Transverse colon (tissue), 4 donors: ENCODE results near the gene EYS. TPM values are rescaled to one million over a fixed set of nuclear protein-coding genes. Genes with fewer than 3 reads are reported as not detected.

Experiments
- DNase-seq: peaks from one replicate; pipeline ENCODE4 v3.0.0-alpha.2; 2019
- H3K27ac ChIP-seq, 4 donors: fragments of 200-600 bp; sonication (generic); 2 replicates each; pipeline ENCODE4 v1.5.1; 2016 to 2018; ENCODE audit warnings: inconsistent platforms in 4 of 4
- H3K27me3 ChIP-seq: fragments of 200-600 bp; sonication (generic); 2 replicates; pipeline ENCODE4 v1.5.1; 2017; ENCODE audit warnings: inconsistent platforms
- H3K36me3 ChIP-seq, 4 donors: fragments of 200-600 bp; sonication (generic); 2 replicates each; pipeline ENCODE4 v1.5.1; 2017 to 2019; ENCODE audit warnings: inconsistent platforms in 4 of 4
- H3K4me1 ChIP-seq, 4 donors: fragments of 200-600 bp; sonication (generic); 2 replicates each; pipeline ENCODE4 v1.5.1; 2017 to 2020; ENCODE audit warnings: inconsistent platforms in 4 of 4
- H3K4me3 ChIP-seq, 4 donors: fragments of 200-600 bp; sonication (generic); 1 replicate in 1 of 4; 2 replicates in 3 of 4; pipeline versions ENCODE4 v1.5.1 to v1.6.1; 2017 to 2019; ENCODE audit warnings: inconsistent platforms in 4 of 4
- H3K9me3 ChIP-seq, 2 donors: fragments of 200-600 bp; sonication (generic); 2 replicates each; pipeline ENCODE4 v1.5.1; 2017 to 2019; ENCODE audit warnings: inconsistent platforms in 2 of 2
- CTCF ChIP-seq, 5 experiments: fragments of 200-600 bp in 3 of 5; fragments of 450-650 bp in 2 of 5; sonication (generic) in 3 of 5; IDR thresholded peaks; 1 replicate in 2 of 5; 2 replicates in 3 of 5; pipeline ENCODE4 v1.5.1; 2016 to 2017; ENCODE audit warnings: antibody characterized with exemption in 5 of 5, inconsistent platforms in 3 of 5, mild to moderate bottlenecking in 2 of 5, moderate library complexity in 1 of 5
- EP300 ChIP-seq: sonication (generic); formaldehyde crosslinking; IDR thresholded peaks from one replicate; pipeline ENCODE4 v1.6.1; 2017; ENCODE audit warnings: antibody characterized with exemption, low read depth
- POLR2A ChIP-seq: fragments of 450-650 bp; IDR thresholded peaks from one replicate; pipeline ENCODE4 v1.6.1; 2016; ENCODE audit warnings: antibody characterized with exemption, mild to moderate bottlenecking, moderate library complexity
- POLR2AphosphoS5 ChIP-seq, 3 donors: sonication (generic); formaldehyde crosslinking; IDR thresholded peaks; one replicate each; pipeline ENCODE4 v1.6.1; 2016; ENCODE audit warnings: antibody characterized with exemption in 3 of 3
- WGBS, 2 donors: methylation state at CpG; one replicate each; pipeline ENCODE4 v1.1.5; 2018; ENCODE audit warnings: low coverage in 1 of 2; 5-methylcytosine and 5-hydroxymethylcytosine counted together
- in situ Hi-C, 4 donors: fragments of 200-750 bp; cut with MboI; loops; one replicate each; pipeline versions ENCODE4 v1.15.0 to v1.15.1; 2017; ENCODE audit warnings: low sequenced_read_pairs in 3 of 4, low pct_ligation_motif_present in 1 of 4, low pct_unique_long_range_greater_than_20kb in 1 of 4
- intact Hi-C: fragments of 100-400 bp; cut with DNase I; formaldehyde crosslinking; loops from one replicate; pipeline ENCODE4 v1.15.1; 2023; ENCODE audit warnings: low total_unique reads
- total RNA-seq, 4 donors: library from RNA; depleted of rRNA; stranded (reverse); fragments of >200 nt; gene quantifications; one replicate each; pipeline ENCODE4 v1.1.0, GENCODE V29; 2016

The EYS gene
- total RNA-seq, 4 donors from 2014 or later: 0.41 TPM; not detected in 3

- WGBS, 2 donors: 73 to 83% methylated on average over 1 of the region's 1 CpG
- Histone ChIP-seq H3K27me3 (no peaks in the 10 kb centered on the region), H3K4me1 (no peaks in the 10 kb centered on the region), H3K4me3 (no peak overlapping the region), H3K9me3 (no peaks in the 10 kb centered on the region), H3K27ac (no peak overlapping the region), H3K36me3 (no peaks in the 10 kb centered on the region)
- no peak for TF ChIP-seq POLR2A
- TF ChIP-seq CTCF (IDR thresholded peaks at IDR 0.05): no peak
- no peak for TF ChIP-seq POLR2AphosphoS5 (IDR thresholded peaks at IDR 0.05)
- TF ChIP-seq EP300: no peak
- intact Hi-C loops (no loop called here), in situ Hi-C loops (no loop called here)
- DNase-seq: no peak
Observed at GRCh38 chr6:65231616-65232015, 475.4 kb downstream of the EYS start.

GRCh38 chr6:65229825-65230224, 477.2 kb downstream of the EYS start:
- in situ Hi-C loops (no loop called here), intact Hi-C loops (no loop called here)
- TF ChIP-seq POLR2AphosphoS5 (IDR thresholded peaks at IDR 0.05) (no peak), CTCF (IDR thresholded peaks at IDR 0.05) (no peak), EP300 (no peak), POLR2A (no peak)
- no peak for DNase-seq
- Histone ChIP-seq H3K27me3 (no peaks in the 10 kb centered on the region), H3K27ac (no peak overlapping the region), H3K36me3 (no peaks in the 10 kb centered on the region), H3K4me1 (no peaks in the 10 kb centered on the region), H3K4me3 (no peak overlapping the region), H3K9me3 (no peaks in the 10 kb centered on the region)
- WGBS, 2 donors: 0% methylated on average over 1 of the region's 1 CpG

GRCh38 chr6:65221153-65221552, 485.9 kb downstream of the EYS start:
- DNase-seq: no peak
- 100% methylated on average over 1 of the region's 1 CpG; no CpG with 5 or more reads in 1 of the 2 donors for WGBS, 2 donors
- intact Hi-C loops: no loop called here

GRCh38 chr6:65202738-65203137, 504.3 kb downstream of the EYS start:
- intact Hi-C loops: no loop called here
- Histone ChIP-seq H3K27ac (no peak overlapping the region), H3K4me1 (no peaks in the 10 kb centered on the region), H3K4me3 (no peak overlapping the region), H3K9me3 (no peaks in the 10 kb centered on the region), H3K36me3 (no peaks in the 10 kb centered on the region), H3K27me3 (no peaks in the 10 kb centered on the region)
- in situ Hi-C loops: no loop called here
- WGBS, 2 donors: 87 to 100% methylated on average over 1 to 2 of the region's 2 CpGs
- no peak for DNase-seq
- TF ChIP-seq POLR2A (no peak), EP300 (no peak), POLR2AphosphoS5 (IDR thresholded peaks at IDR 0.05) (no peak), CTCF (IDR thresholded peaks at IDR 0.05) (no peak)

More at GRCh38 chr6:65221153-65221552, 485.9 kb downstream of the EYS start:
- Histone ChIP-seq H3K4me3 (no peak overlapping the region), H3K36me3 (no peaks in the 10 kb centered on the region), H3K27ac (no peak overlapping the region), H3K27me3 (no peaks in the 10 kb centered on the region), H3K9me3 (peaks cover 0 to 3% of the 10 kb centered on the region in 2 donors), H3K4me1 (no peaks in the 10 kb centered on the region)
- in situ Hi-C loops: no loop called here
- TF ChIP-seq POLR2AphosphoS5 (IDR thresholded peaks at IDR 0.05) (no peak), CTCF (IDR thresholded peaks at IDR 0.05) (no peak), EP300 (no peak), POLR2A (no peak)
